ENCODE results near the gene UBE2I.
"Not testable (repeated sequence)": the region's sequence is repeated elsewhere in the genome, so short reads cannot be mapped to it uniquely, and the experiment has no call there.

The UBE2I gene

GRCh38 chr16:1277617-1278282 lies 31.7 kb upstream of the UBE2I start:
- no peak for DNase-seq

GRCh38 chr16:1278477-1278876 lies 31.0 kb upstream of the UBE2I start:
- DNase-seq, result no peak

- no peak for DNase-seq
These were observed 30.1 kb upstream of the UBE2I start for GRCh38 chr16:1279081-1279944.

GRCh38 chr16:1279945-1280589 lies 29.4 kb upstream of the UBE2I start:
- no peak for DNase-seq

GRCh38 chr16:1280783-1281182 lies 28.7 kb upstream of the UBE2I start:
- DNase-seq, result no peak

- no peak for DNase-seq
These were observed 27.9 kb upstream of the UBE2I start for GRCh38 chr16:1281517-1281916.

- no peak for DNase-seq
These were observed 27.0 kb upstream of the UBE2I start for GRCh38 chr16:1282324-1282973.

- DNase-seq, result no peak
These were observed 26.1 kb upstream of the UBE2I start for GRCh38 chr16:1283296-1283695.

- DNase-seq, result no peak
These were observed 25.3 kb upstream of the UBE2I start for GRCh38 chr16:1283996-1284616.

- DNase-seq, result no peak
These were observed 23.5 kb upstream of the UBE2I start for GRCh38 chr16:1285669-1286512.

GRCh38 chr16:1286513-1287094 lies 22.8 kb upstream of the UBE2I start:
- DNase-seq, result no peak

- no peak for DNase-seq
These were observed 21.3 kb upstream of the UBE2I start for GRCh38 chr16:1287982-1288670.

- no peak for DNase-seq
These were observed 20.5 kb upstream of the UBE2I start for GRCh38 chr16:1288813-1289476.

GRCh38 chr16:1289477-1289866 lies 20.0 kb upstream of the UBE2I start:
- no peak for DNase-seq

- DNase-seq, result no peak
These were observed 19.4 kb upstream of the UBE2I start for GRCh38 chr16:1290063-1290501.

- no peak for DNase-seq
These were observed 18.4 kb upstream of the UBE2I start for GRCh38 chr16:1290860-1291575.

GRCh38 chr16:1291576-1291974 lies 17.9 kb upstream of the UBE2I start:
- DNase-seq, result no peak

GRCh38 chr16:1292208-1292607 lies 17.2 kb upstream of the UBE2I start:
- not testable (repeated sequence) for DNase-seq

GRCh38 chr16:1292808-1293207 lies 16.6 kb upstream of the UBE2I start:
- not testable (repeated sequence) for DNase-seq

Measured in EL (cell line).